ENCODE data around the gene CEP112.

DNA sequence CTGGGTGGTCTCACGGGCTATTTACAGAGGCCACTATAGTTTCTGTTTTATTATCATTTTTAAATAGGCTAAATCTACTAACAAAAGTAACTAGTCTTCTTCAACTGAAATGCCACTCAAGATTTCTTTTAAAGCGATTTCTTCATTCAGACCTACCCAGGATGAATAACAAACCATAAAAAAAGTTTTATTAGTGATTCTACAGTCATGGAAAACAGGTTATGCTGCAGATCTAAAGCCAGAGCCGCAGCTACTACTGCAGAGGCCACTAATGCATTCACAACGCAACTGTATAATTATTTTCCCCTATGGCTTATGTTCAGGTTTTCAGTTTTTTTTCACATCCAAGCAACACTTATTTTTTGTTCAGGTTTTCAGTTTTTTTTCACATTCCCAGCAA is 494.3 kb downstream of the CEP112 start:
- TF ChIP-seq, protein P1, sequence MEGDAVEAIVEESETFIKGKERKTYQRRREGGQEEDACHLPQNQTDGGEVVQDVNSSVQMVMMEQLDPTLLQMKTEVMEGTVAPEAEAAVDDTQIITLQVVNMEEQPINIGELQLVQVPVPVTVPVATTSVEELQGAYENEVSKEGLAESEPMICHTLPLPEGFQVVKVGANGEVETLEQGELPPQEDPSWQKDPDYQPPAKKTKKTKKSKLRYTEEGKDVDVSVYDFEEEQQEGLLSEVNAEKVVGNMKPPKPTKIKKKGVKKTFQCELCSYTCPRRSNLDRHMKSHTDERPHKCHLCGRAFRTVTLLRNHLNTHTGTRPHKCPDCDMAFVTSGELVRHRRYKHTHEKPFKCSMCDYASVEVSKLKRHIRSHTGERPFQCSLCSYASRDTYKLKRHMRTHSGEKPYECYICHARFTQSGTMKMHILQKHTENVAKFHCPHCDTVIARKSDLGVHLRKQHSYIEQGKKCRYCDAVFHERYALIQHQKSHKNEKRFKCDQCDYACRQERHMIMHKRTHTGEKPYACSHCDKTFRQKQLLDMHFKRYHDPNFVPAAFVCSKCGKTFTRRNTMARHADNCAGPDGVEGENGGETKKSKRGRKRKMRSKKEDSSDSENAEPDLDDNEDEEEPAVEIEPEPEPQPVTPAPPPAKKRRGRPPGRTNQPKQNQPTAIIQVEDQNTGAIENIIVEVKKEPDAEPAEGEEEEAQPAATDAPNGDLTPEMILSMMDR (IDR thresholded peaks at IDR 0.05) = no peak
- TF ChIP-seq EZH2phosphoT487 (IDR thresholded peaks at IDR 0.05) (no peak), EZH2 (IDR thresholded peaks at IDR 0.05) (no peak)

Measured in neural progenitor cell (in vitro differentiated cells).